Spleen (tissue), 11 donors: Measurements from ENCODE around the gene OLR1. TPM values are rescaled to one million over a fixed set of nuclear protein-coding genes. Genes with fewer than 3 reads are reported as not detected.

Experiments
- DNase-seq: peaks from one replicate; pipeline ENCODE4 v3.0.0-alpha.2; 2020
- H3K27ac ChIP-seq, 8 donors: fragments of 200-600 bp; sonication (generic) in 7 of 8; 1 replicate in 4 of 8; 2 replicates in 4 of 8; pipeline versions ENCODE4 v1.5.0 to v1.8.0; 2016 to 2021; ENCODE audit warnings: inconsistent platforms in 4 of 8, mild to moderate bottlenecking in 4 of 8, moderate library complexity in 1 of 8
- H3K27me3 ChIP-seq, 7 donors: fragments of 200-600 bp; sonication (generic) in 6 of 7; replicated peaks in 1 of 7; 1 replicate in 4 of 7; 2 replicates in 3 of 7; pipeline versions ENCODE4 v1.5.0 to v1.8.0; 2016 to 2021; ENCODE audit warnings: inconsistent platforms in 3 of 7, mild to moderate bottlenecking in 1 of 7
- H3K36me3 ChIP-seq, 6 donors: fragments of 200-600 bp; sonication (generic) in 5 of 6; 1 replicate in 4 of 6; 2 replicates in 2 of 6; pipeline versions ENCODE4 v1.5.0 to v1.8.0; 2016 to 2021; ENCODE audit warnings: inconsistent platforms in 2 of 6
- H3K4me1 ChIP-seq, 6 donors: fragments of 200-600 bp; sonication (generic) in 5 of 6; 1 replicate in 3 of 6; 2 replicates in 3 of 6; pipeline versions ENCODE4 v1.5.0 to v1.8.0; 2016 to 2021; ENCODE audit warnings: inconsistent platforms in 3 of 6
- H3K4me3 ChIP-seq, 8 donors: fragments of 200-600 bp; sonication (generic) in 7 of 8; 1 replicate in 4 of 8; 2 replicates in 4 of 8; pipeline versions ENCODE4 v1.5.0 to v1.8.0; 2016 to 2021; ENCODE audit warnings: inconsistent platforms in 4 of 8, mild to moderate bottlenecking in 4 of 8, moderate library complexity in 2 of 8
- H3K9me3 ChIP-seq, 8 donors: fragments of 200-600 bp; sonication (generic) in 7 of 8; 1 replicate in 4 of 8; 2 replicates in 4 of 8; pipeline versions ENCODE4 v1.5.0 to v1.8.0; 2016 to 2021; ENCODE audit warnings: inconsistent platforms in 4 of 8
- POLR2A ChIP-seq, 3 donors: fragments of 450-650 bp; IDR thresholded peaks; one replicate each; pipeline ENCODE4 v1.5.1; 2017; ENCODE audit warnings: antibody characterized with exemption in 3 of 3, mild to moderate bottlenecking in 1 of 3
- POLR2AphosphoS5 ChIP-seq, 3 donors: sonication (generic); formaldehyde crosslinking; IDR thresholded peaks; one replicate each; pipeline ENCODE4 v1.5.1; 2017; ENCODE audit warnings: antibody characterized with exemption in 3 of 3
- WGBS, 5 donors: extraction: QIAGEN DNeasy Blood & Tissue Kit in 3 of 5; methylation state at CpG; one replicate each; pipeline versions ENCODE4 v1.1.5 to v1.1.7; 2013 to 2018; 5-methylcytosine and 5-hydroxymethylcytosine counted together
- intact Hi-C: fragments of 100-400 bp; cut with DNase I; formaldehyde crosslinking; loops from one replicate; pipeline ENCODE4 v1.15.0; 2023; ENCODE audit warnings: low total_unique reads
- polyA plus RNA-seq, 3 donors: library from polyadenylated mRNA; stranded (reverse); fragments of 200-250 nt; gene quantifications; one replicate each; pipeline ENCODE4 v1.2.1, GENCODE V29; 2013
- total RNA-seq, 7 donors: library from RNA; depleted of rRNA in 3 of 7; stranded (reverse); fragments of >200 nt in 3 of 7; fragmentation: NEBNext Ultra II Directional in 4 of 7; extraction: Animal tissue kit (Norgen Biotek cat#: 25700) in 4 of 7; gene quantifications; one replicate each; pipeline versions ENCODE4 v1.1.0 to v1.2.1, GENCODE V29; 2016 to 2021
- TF ChIP-seq, protein P1 (sequence below), 11 experiments: fragments of 200-600 bp in 7 of 11; fragments of 450-650 bp in 4 of 11; sonication (generic) in 4 of 11; IDR thresholded peaks in 8 of 11; conservative IDR thresholded peaks in 3 of 11; 1 replicate in 7 of 11; 2 replicates in 4 of 11; pipeline versions ENCODE4 v1.4.0 to v1.8.0; 2016 to 2021; ENCODE audit warnings: antibody characterized with exemption in 11 of 11, inconsistent platforms in 4 of 11, mild to moderate bottlenecking in 1 of 11
- donor health status: healthy with polysubstance abuse.
- donor health status: DM: no; HTN: no; CAD: no; lungs with moderate emphysema.
- donor health status: DM: no; HTN: no; CAD: no.
- donor health status: Bipolar disorder and iron deficiency.
- donor health status: healthy.
- donor health status: DM: no; HTN: no; CAD: no.
- donor health status: DM: yes; HTN: yes; CAD: no.

The OLR1 gene
- total and polyA plus RNA-seq, 10 donors, result 0.09 to 10.5 (median 1.2) TPM; not detected in 3

DNA sequence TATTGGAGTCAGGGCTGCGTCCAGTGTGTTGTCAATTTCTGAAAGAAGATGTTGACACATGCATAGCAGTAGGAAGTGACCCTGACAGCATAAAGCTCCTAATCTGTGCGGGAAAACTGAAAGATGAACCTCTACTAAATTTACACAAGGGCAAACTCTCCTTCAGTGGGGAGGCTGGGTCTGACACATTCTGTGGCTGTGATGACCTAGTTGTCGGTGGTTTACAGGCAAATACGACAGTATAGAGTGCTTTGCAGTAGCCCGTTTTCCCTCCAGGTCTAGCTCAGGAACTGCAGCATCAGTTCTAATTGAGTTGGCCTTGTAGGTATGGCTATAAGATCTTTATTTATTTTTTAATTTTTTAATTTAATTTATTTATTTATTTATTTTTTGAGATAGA is 25.9 kb upstream of the OLR1 start:
- no peak for DNase-seq
- no peaks in the 10 kb centered on the region for H3K9me3 ChIP-seq
- intact Hi-C loops, result no loop called here
- no peaks in the 10 kb centered on the region for H3K36me3 ChIP-seq
- H3K27me3 ChIP-seq, result peaks cover 0 to 38% (median 8%) of the 10 kb centered on the region in 7 donors
- no peak for TF ChIP-seq POLR2A (IDR thresholded peaks at IDR 0.05)
- TF ChIP-seq, protein P1, sequence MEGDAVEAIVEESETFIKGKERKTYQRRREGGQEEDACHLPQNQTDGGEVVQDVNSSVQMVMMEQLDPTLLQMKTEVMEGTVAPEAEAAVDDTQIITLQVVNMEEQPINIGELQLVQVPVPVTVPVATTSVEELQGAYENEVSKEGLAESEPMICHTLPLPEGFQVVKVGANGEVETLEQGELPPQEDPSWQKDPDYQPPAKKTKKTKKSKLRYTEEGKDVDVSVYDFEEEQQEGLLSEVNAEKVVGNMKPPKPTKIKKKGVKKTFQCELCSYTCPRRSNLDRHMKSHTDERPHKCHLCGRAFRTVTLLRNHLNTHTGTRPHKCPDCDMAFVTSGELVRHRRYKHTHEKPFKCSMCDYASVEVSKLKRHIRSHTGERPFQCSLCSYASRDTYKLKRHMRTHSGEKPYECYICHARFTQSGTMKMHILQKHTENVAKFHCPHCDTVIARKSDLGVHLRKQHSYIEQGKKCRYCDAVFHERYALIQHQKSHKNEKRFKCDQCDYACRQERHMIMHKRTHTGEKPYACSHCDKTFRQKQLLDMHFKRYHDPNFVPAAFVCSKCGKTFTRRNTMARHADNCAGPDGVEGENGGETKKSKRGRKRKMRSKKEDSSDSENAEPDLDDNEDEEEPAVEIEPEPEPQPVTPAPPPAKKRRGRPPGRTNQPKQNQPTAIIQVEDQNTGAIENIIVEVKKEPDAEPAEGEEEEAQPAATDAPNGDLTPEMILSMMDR (IDR thresholded peaks at IDR 0.05 in 8 of 11, conservative IDR thresholded peaks at IDR 0.05 in 3 of 11), result no peak
- TF ChIP-seq POLR2AphosphoS5 (IDR thresholded peaks at IDR 0.05), result no peak
- peaks cover 0 to 18% (median 8%) of the 10 kb centered on the region in 6 donors for H3K4me1 ChIP-seq
- no peak overlapping the region for H3K27ac ChIP-seq
- 65 to 91% (median 82%) methylated on average over 5 of the region's 5 CpGs for WGBS, 5 donors
- no peak overlapping the region for H3K4me3 ChIP-seq

DNA sequence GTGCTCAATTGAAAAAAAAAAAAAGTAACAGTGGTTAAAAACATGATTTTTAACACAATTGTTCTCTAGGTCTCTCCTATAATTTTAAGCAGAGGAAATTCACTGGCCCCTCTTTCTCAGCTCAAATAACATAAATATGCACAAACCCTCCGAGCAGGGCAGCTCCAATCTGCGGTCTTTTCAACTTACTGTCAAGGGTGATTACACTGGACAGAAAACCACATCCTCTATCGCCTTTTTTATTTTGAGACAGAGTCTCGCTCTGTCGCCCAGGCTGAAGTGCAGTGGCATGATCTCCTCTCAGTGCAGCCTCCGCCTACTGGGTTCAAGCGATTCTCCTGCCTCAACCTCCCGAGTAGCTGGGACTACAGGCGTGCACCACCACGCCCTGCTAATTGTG is 24.3 kb upstream of the OLR1 start:
- Histone ChIP-seq H3K4me1 (peaks cover 0 to 18% (median 8%) of the 10 kb centered on the region in 6 donors), H3K9me3 (no peaks in the 10 kb centered on the region), H3K27me3 (peaks cover 0 to 53% (median 8%) of the 10 kb centered on the region in 7 donors), H3K36me3 (no peaks in the 10 kb centered on the region), H3K27ac (no peak overlapping the region), H3K4me3 (no peak overlapping the region)
- DNase-seq, result no peak
- WGBS, 5 donors, result 46 to 66% (median 51%) methylated on average over 10 of the region's 10 CpGs
- intact Hi-C loops, result no loop called here
- TF ChIP-seq POLR2AphosphoS5 (IDR thresholded peaks at IDR 0.05) (no peak), POLR2A (IDR thresholded peaks at IDR 0.05) (no peak)
- TF ChIP-seq, protein P1 (IDR thresholded peaks at IDR 0.05 in 8 of 11, conservative IDR thresholded peaks at IDR 0.05 in 3 of 11), result no peak

DNA sequence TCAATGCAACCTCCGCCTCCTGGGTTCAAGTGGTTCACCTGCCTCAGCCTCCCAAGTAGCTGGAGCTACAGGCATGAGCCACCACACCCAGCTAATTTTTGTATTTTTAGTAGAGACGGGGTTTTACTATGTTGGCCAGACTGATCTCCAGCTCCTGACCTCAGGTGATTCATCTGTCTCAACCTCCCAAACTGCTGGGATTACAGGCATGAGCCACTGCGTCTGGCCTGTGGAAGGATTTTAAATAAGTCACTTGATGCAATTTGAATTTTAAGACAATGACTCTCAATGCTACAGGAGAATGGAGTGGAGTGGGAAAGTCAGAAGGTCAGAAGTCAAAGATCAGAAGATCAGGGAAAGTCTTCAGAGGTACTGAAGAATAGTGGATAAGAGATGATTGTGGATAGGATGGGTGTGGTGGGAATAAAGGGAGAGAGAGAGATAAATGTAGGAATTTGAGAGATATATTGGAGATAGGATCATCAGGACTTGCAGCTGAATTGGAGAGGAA is 22.3 kb upstream of the OLR1 start:
- H3K9me3 ChIP-seq, result no peaks in the 10 kb centered on the region
- intact Hi-C loops, result no loop called here
- H3K4me3 ChIP-seq, result no peak overlapping the region
- H3K27ac ChIP-seq, result no peak overlapping the region
- H3K27me3 ChIP-seq, result peaks cover 0 to 51% (median 8%) of the 10 kb centered on the region in 7 donors
- no peak for DNase-seq
- no peaks in the 10 kb centered on the region for H3K36me3 ChIP-seq
- 89 to 96% (median 91%) methylated on average over 3 of the region's 3 CpGs for WGBS, 5 donors
- TF ChIP-seq POLR2AphosphoS5 (IDR thresholded peaks at IDR 0.05) (no peak), POLR2A (IDR thresholded peaks at IDR 0.05) (no peak)
- TF ChIP-seq, protein P1 (IDR thresholded peaks at IDR 0.05 in 8 of 11, conservative IDR thresholded peaks at IDR 0.05 in 3 of 11), result no peak
- peaks cover 0 to 25% (median 11%) of the 10 kb centered on the region in 6 donors for H3K4me1 ChIP-seq

DNA sequence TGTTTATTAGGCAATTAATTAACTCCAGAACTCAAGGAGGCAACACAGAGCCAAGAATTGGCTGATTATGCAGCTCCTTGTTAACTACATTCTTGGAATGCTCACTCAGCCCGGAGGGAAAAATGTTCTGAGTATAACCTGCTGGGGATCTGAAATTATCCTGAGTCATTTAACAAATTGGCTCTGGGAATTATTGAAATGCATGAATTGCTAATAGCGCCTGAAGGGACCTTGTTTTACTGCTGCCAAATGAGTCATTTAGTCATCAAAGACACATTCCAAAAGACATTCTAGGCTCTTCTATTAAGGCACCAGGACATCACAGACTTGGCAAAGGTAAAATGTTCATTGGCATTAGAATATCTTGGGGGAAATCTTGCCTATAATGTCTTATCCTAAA is 19.9 kb upstream of the OLR1 start:
- intact Hi-C loops, result loop anchor here (2.0 kb wide), 1 partner anchor 39 kb away; no protein-coding TSS in a partner anchor
- Histone ChIP-seq H3K4me1 (peaks cover 0 to 24% (median 11%) of the 10 kb centered on the region in 6 donors), H3K9me3 (no peaks in the 10 kb centered on the region), H3K4me3 (no peak overlapping the region), H3K36me3 (no peaks in the 10 kb centered on the region), H3K27me3 (peaks cover 0 to 60% (median 5%) of the 10 kb centered on the region in 7 donors), H3K27ac (no peak overlapping the region)
- DNase-seq, result no peak
- TF ChIP-seq POLR2AphosphoS5 (IDR thresholded peaks at IDR 0.05) (no peak), POLR2A (IDR thresholded peaks at IDR 0.05) (no peak)
- 39 to 72% (median 45%) methylated on average over 2 of the region's 2 CpGs for WGBS, 5 donors
